HepG2 (cell line): ENCODE results near the gene RIF1. TPM values are rescaled to one million over a fixed set of nuclear protein-coding genes. Genes with fewer than 3 reads are reported as not detected.
A peak's percentile ranks its signal among the peaks of the same experiment; 100 is the strongest.

ENCODE experiments used
- AGO1 ChIP-seq: fragments of 200-400 bp; formaldehyde crosslinking; IDR thresholded peaks from 2 replicates; pipeline ENCODE4 v1.6.1; 2017; ENCODE audit warnings: mild to moderate bottlenecking, low read depth, low read length, moderate library complexity; ENCODE audit not compliant: poor library complexity, severe bottlenecking
- DMAP1 ChIP-seq: IDR thresholded peaks from 2 replicates; pipeline ENCODE4 v1.6.1; 2016
- DR1 ChIP-seq: sonication (generic); formaldehyde crosslinking; IDR thresholded peaks from 2 replicates; pipeline ENCODE4 v1.8.0; 2021; ENCODE audit warnings: mild to moderate bottlenecking, missing genetic modification reagents, inconsistent platforms
- ELK4 ChIP-seq: sonication (generic); formaldehyde crosslinking; IDR thresholded peaks from 2 replicates; pipeline ENCODE4 v1.9.0; 2021; ENCODE audit warnings: missing genetic modification reagents, borderline replicate concordance
- GMEB2 ChIP-seq: IDR thresholded peaks from 2 replicates; pipeline ENCODE4 v1.6.1; 2016; ENCODE audit warnings: missing biosample characterization, missing genetic modification reagents, low read depth
- MBD4 ChIP-seq: IDR thresholded peaks from 2 replicates; pipeline ENCODE4 v1.6.1; 2012; ENCODE audit warnings: low read length, inconsistent platforms, borderline replicate concordance
- MBNL3 ChIP-seq: fragments of 250-450 bp; sonication (Bioruptor Pico); conservative IDR thresholded peaks from 2 replicates; pipeline ENCODE4 v1.8.0; 2022; ENCODE audit warnings: mild to moderate bottlenecking, inconsistent platforms
- MTA1 ChIP-seq: sonication (generic); formaldehyde crosslinking; IDR thresholded peaks from 2 replicates; pipeline ENCODE4 v1.4.0; 2020; ENCODE audit warnings: missing genetic modification reagents, mild to moderate bottlenecking, borderline replicate concordance
- MTERF4 ChIP-seq: sonication (generic); formaldehyde crosslinking; IDR thresholded peaks from 2 replicates; pipeline ENCODE4 v1.8.0; 2023; ENCODE audit warnings: mild to moderate bottlenecking, missing genetic modification reagents
- MXD3 ChIP-seq: IDR thresholded peaks from 2 replicates; pipeline ENCODE4 v1.6.1; 2016; ENCODE audit warnings: mild to moderate bottlenecking, missing biosample characterization, missing genetic modification reagents
- NCOA2 ChIP-seq: sonication (generic); formaldehyde crosslinking; IDR thresholded peaks from 2 replicates; pipeline ENCODE4 v1.8.0; 2022; ENCODE audit warnings: inconsistent platforms
- NFIC ChIP-seq: IDR thresholded peaks from 2 replicates; pipeline ENCODE4 v1.6.1; 2012; ENCODE audit warnings: mild to moderate bottlenecking, low read length, inconsistent platforms
- NFYB ChIP-seq: sonication (generic); formaldehyde crosslinking; IDR thresholded peaks from 2 replicates; pipeline ENCODE4 v1.4.0; 2020; ENCODE audit warnings: missing genetic modification reagents
- PAX8 ChIP-seq: sonication (generic); formaldehyde crosslinking; IDR thresholded peaks from 2 replicates; pipeline ENCODE4 v1.8.0; 2022; ENCODE audit warnings: mild to moderate bottlenecking, missing genetic modification reagents, borderline replicate concordance
- PHF8 ChIP-seq: sonication (generic); formaldehyde crosslinking; IDR thresholded peaks from 2 replicates; pipeline ENCODE4 v1.5.0; 2020; ENCODE audit warnings: missing genetic modification reagents
- PITX1 ChIP-seq: sonication (generic); formaldehyde crosslinking; IDR thresholded peaks from 2 replicates; pipeline ENCODE4 v1.5.1; 2020; ENCODE audit warnings: mild to moderate bottlenecking, missing genetic modification reagents
- POGZ ChIP-seq: sonication (generic); formaldehyde crosslinking; IDR thresholded peaks from 2 replicates; pipeline ENCODE4 v1.4.0; 2020; ENCODE audit warnings: mild to moderate bottlenecking, missing genetic modification reagents
- RXRB ChIP-seq: IDR thresholded peaks from 2 replicates; pipeline ENCODE4 v1.6.1; 2016; ENCODE audit warnings: borderline replicate concordance, missing genetic modification reagents, missing compliant biosample characterization
- SCMH1 ChIP-seq: sonication (generic); formaldehyde crosslinking; IDR thresholded peaks from 2 replicates; pipeline ENCODE4 v1.9.0; 2021; ENCODE audit warnings: missing genetic modification reagents, mild to moderate bottlenecking, borderline replicate concordance
- SRY ChIP-seq: sonication (generic); formaldehyde crosslinking; IDR thresholded peaks from 2 replicates; pipeline ENCODE4 v1.8.0; 2022; ENCODE audit warnings: mild to moderate bottlenecking, missing genetic modification reagents
- STAT5B ChIP-seq: sonication (generic); formaldehyde crosslinking; IDR thresholded peaks from 2 replicates; pipeline ENCODE4 v1.4.0; 2020; ENCODE audit warnings: missing genetic modification reagents
- TIGD3 ChIP-seq: sonication (generic); formaldehyde crosslinking; IDR thresholded peaks from 2 replicates; pipeline ENCODE4 v1.5.1; 2020; ENCODE audit warnings: mild to moderate bottlenecking, missing genetic modification reagents, borderline replicate concordance
- ZMYM2 ChIP-seq: sonication (generic); formaldehyde crosslinking; IDR thresholded peaks from 2 replicates; pipeline ENCODE4 v1.8.0; 2022; ENCODE audit warnings: mild to moderate bottlenecking, missing genetic modification reagents
- ZNF644 ChIP-seq: IDR thresholded peaks from 2 replicates; pipeline ENCODE4 v1.6.1; 2016; ENCODE audit warnings: low read depth
- ZNF724P ChIP-seq: sonication (generic); formaldehyde crosslinking; IDR thresholded peaks from 2 replicates; pipeline ENCODE4 v1.8.0; 2022; ENCODE audit warnings: missing genetic modification reagents, borderline replicate concordance
- polyA plus RNA-seq, 8 experiments: library from polyadenylated mRNA; depleted of rRNA in 3 of 8; stranded (reverse) in 7 of 8; unstranded in 1 of 8; fragments of >200 nt; fragmentation: Illumina TruSeq in 4 of 8; extraction: Trizol in 4 of 8; gene quantifications; 2 replicates each; pipeline versions ENCODE4 v1.2.1 to v1.2.3, GENCODE V29; 2011 to 2016; ENCODE audit warnings: low read depth in 4 of 8, missing spikeins in 1 of 8, mixed read lengths in 1 of 8; ENCODE audit not compliant: insufficient read depth in 1 of 8
- total RNA-seq, 5 experiments: library from RNA; depleted of rRNA; stranded (reverse); fragments of >200 nt; fragmentation: Illumina TruSeq; extraction: Trizol; gene quantifications; 2 replicates each; pipeline ENCODE4 v1.2.3, GENCODE V29; 2016; ENCODE audit warnings: low read depth in 1 of 5

RIF1 gene
- total and polyA plus RNA-seq, 2 of the 13 experiments (the other 11 are each of a cell fraction or from before 2014, with no cell fraction given), result 12.1 to 73.6 TPM

- TF ChIP-seq GMEB2 (CRISPR knock-in tag), result peak; percentile 46; the same call in 1 of the 2 replicates
- no peak for TF ChIP-seq STAT5B (CRISPR knock-in tag)
- peak; percentile 95 for TF ChIP-seq POGZ (CRISPR knock-in tag)
- peak; percentile 67 for TF ChIP-seq NFYB (CRISPR knock-in tag)
- TF ChIP-seq DR1 (CRISPR knock-in tag), result peak; percentile 70
- TF ChIP-seq DMAP1, result peak; percentile 99
- TF ChIP-seq MBNL3 (CRISPR knock-in tag), result no peak
- peak; percentile 62 for TF ChIP-seq ZNF724P
- peak; percentile 75 for TF ChIP-seq ZNF644
- TF ChIP-seq PITX1 (CRISPR knock-in tag), result peak; percentile 90
- peak; percentile 55; the same call in 1 of the 2 replicates for TF ChIP-seq NCOA2 (CRISPR knock-in tag)
- peak; percentile 58 for TF ChIP-seq RXRB (CRISPR knock-in tag)
- peak; percentile 75; the same call in 1 of the 2 replicates for TF ChIP-seq MTA1 (CRISPR knock-in tag)
- TF ChIP-seq AGO1, result peak; percentile 65
- TF ChIP-seq SRY (CRISPR knock-in tag), result peak; percentile 90
- TF ChIP-seq MTERF4 (CRISPR knock-in tag), result peak; percentile 71; the same call in 1 of the 2 replicates
- TF ChIP-seq PHF8 (CRISPR knock-in tag), result peak; percentile 99
- TF ChIP-seq SCMH1, result no peak
- TF ChIP-seq TIGD3, result 0 out of 2 replicates have a peak, but pooled peaks have one; percentile 55
- no peak for TF ChIP-seq NFIC
- TF ChIP-seq PAX8, result 0 out of 2 replicates have a peak, but pooled peaks have one; percentile 76
- TF ChIP-seq MXD3 (CRISPR knock-in tag), result peak; percentile 78; the same call in 1 of the 2 replicates
- no peak for TF ChIP-seq MBD4
- peak; percentile 60; the same call in 1 of the 2 replicates for TF ChIP-seq ZMYM2
- no peak for TF ChIP-seq ELK4 (CRISPR knock-in tag)
Observed at GRCh38 chr2:151409601-151410484, at the start of gene RIF1 (continued).
